GM21381 (cell line): ENCODE measurements around the gene DPH1.
"Not testable (repeated sequence)": the region's sequence is repeated elsewhere in the genome, so short reads cannot be mapped to it uniquely, and the experiment has no call there.

ENCODE experiments used
- ATAC-seq: cut with Tn5 transposase; IDR thresholded peaks from one replicate; pipeline ENCODE4 v1.9.1; 2021; ENCODE audit warnings: mild to moderate bottlenecking, moderate library complexity; ENCODE audit not compliant: unreplicated experiment

DPH1 gene

DNA sequence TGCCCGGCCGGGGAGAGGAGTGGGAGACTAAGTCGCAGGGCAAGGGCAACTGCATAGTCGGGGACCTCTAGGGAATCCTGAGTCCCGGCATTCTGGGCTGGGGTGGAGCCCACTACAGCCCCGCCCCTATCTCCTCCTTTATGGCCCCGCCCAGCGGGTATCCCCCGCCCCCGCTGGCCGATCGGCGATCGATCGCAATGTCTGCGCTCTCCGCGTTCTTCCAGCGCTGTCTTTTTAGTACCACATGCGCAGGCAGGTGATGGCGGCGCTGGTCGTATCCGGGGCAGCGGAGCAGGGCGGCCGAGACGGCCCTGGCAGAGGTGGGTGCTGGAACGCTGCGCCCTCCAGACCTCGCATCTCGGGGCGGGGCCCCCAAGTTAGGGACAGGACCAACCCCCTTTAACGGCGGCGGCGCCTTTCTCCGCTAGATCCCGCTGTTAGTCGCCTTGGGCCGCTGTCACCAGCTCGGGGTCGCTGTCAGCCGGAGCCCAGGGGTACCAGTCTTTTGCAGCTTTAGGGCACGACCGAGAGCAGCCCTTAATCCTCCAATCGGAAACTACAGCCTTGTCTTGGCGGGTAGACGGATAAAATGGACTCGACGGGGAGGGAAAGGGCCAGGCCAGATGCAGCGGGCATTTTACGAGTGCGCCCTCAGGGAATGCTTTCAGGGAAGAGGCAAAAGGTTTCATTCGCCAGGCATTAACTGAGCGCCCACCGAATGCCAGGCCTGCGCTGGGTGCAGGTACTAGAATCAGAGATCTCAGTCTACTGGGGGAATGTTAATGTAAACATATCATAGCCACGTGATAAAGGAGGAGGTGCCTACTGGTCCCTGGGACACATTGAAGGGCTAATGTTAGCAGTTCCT lies at the start of gene DPH1:
DPH1 (plus strand) TSS at position 243 of the 868 bp plus-strand sequence; CDS start at position 260, 17 bp downstream.
- peak; percentile 60 for ATAC-seq

- no peak for ATAC-seq
Measured at GRCh38 chr17:1980665-1981250, 49.2 kb upstream of the DPH1 start.

GRCh38 chr17:1982793-1983366 lies 47.1 kb upstream of the DPH1 start:
- not testable (repeated sequence) for ATAC-seq

GRCh38 chr17:1985093-1985492 lies 44.9 kb upstream of the DPH1 start:
- ATAC-seq = no peak

DNA sequence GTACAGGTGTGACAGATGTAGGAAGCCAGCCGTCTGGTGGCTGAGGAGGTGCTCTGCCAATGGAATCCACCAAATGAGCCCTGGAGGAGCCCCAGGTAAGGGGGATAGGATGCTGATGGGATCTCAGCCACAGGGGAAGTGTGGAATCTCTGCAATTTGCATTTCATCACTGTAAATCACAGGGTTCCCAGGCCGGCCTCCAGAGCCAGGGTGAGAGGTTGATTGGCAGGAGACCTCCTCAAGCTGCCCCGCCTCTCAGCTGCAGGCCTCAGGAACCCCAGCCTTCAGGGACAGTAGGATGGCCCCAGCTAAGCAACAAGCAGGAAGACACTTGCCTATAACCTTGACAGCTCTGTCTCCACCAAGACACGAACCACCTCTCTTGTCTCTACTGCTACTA lies 44.3 kb upstream of the DPH1 start:
- no peak for ATAC-seq

DNA sequence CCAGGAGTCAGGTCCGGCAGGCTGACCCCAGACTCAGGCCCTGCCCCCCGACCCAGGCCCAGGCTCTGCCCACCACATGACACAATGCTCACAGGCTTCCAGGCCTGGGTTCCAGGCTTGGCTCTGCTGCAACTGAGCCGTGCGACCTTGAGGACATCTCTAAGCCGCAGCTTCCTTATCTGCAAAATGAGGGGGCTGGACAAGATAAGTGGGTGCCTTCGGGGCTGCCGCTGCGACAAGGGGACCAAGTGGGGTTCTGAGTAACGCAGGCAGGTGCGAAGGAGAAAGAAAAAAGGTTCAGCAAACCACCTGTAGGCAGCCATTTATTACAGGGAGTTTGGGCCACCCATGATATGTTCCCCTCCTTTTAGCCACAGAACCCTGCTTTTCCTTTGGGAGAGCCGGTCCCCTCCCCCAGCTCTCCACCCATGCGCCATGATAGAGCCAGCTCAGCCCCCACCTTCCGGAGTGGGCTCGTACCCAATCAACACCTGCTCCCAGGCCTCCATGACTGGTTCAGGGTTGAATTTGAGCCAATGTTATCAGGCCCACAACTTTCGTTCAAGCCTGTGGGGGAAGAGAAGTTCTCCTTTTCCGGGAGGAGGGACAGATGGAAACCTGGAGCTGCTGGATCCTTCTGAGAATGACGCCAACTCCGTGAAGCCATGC lies 43.0 kb upstream of the DPH1 start:
- ATAC-seq = no peak

DNA sequence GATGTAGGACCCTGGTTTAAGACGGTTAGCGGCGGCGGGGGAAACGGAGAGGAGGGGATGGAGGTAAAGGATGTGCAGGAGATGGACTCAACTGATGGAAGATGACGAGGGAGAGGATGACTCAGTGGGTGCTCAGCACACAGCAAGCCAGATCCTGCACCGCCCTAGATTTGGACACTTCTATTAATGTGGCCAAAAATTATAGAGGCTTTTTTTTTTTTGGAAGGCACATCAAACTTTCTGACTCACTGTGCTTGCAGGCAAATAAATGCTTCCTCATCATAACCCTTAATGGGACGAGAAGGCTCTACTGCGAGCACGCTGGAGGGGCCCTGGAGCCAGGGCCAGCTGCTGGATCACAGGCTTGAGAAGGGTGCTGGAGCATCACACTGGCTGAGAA lies 40.8 kb upstream of the DPH1 start:
- no peak for ATAC-seq

DNA sequence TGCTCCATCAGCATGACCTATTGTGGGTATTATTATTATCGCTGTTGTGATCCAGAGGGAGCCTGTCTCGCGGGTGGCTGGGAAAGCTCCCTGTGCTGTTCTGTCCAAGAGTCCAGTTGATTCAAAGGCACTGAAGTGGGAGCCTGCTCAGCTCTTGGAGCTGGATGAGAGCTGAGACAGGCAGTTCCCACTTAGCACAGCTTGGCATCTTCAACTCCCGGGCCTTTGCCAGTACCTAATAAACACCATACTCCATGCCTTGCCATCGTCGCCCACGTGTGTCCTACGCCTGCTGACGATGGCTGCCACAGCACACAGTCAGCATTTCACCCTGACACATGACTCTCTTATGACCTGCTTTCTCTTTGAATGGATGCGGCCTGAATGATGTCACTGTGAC lies 37.4 kb upstream of the DPH1 start:
- no peak for ATAC-seq

- no peak for ATAC-seq
Measured at GRCh38 chr17:1994707-1995106, 35.2 kb upstream of the DPH1 start.

DNA sequence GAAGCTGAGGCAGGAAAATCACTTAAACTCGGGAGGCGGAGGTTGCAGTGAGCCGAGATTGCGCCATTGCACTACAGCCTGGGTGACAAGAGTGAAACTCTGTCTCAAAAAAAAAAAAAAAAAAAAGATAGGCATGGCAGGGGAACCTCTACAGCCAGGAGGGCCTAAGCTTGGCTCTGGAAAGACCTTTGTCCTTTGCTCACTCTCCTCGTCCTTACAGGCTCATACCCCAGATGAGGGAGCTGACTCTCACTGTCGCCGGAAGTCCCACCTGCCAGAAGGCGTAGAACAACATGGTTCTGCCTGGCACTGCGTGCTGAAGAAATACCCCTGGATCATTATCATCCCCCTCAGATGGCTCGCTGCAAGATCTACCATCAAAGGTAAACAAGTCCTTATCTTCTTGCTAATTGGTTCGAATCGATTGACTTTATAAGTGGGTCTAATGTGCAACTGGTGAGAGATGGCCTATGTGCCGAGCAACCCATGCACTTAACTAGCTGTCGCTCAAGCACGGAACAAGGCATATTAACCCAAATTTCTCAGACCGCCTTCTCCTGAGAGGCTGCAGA lies 34.5 kb upstream of the DPH1 start:
- ATAC-seq = no peak

DNA sequence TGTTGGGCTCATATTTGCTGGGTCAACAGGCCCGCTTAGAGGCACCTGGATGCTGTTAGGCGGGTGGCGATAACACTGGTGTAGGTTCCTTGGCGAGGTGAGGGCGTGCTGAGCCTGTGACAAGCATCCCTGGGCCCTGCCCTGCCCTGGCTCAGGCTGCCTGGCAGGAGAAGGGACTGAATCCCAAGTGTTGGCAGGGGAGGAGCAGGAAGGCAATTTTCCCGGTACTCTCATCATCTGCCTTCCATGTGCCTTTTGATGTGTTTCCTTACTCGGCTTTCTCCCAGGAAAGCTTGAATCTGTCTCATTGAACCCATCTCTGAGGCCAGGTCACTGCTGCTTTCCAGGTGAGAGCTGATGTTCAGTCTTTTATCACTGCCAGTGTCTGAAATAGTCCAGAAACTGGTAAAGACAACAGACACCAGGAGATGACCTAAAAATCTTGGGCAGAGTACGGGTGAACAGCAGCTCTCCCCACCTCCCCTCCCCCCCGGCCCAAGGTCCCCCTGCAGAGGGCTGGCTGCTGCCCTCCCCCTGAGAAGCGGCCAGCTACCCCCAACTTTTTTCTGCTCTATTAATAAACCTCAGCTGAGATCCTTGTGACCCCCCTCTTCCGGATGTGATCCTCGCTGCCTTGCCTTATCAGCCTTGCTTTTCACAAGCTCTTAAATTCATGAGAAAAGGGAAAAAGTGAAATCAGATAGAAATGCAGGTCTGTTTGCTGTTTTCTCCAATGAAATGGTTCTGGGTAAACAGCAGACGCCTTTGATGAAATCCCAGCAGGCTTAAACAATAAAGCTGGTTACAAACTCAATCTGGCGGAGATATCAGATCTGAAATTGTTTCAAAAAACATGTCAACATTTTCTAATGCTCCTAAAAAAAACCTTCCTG lies 33.8 kb upstream of the DPH1 start:
- no peak for ATAC-seq

- ATAC-seq = no peak
Measured at GRCh38 chr17:1996800-1997288, 33.1 kb upstream of the DPH1 start.

GRCh38 chr17:1997289-1997926 lies 32.5 kb upstream of the DPH1 start:
- no peak for ATAC-seq

DNA sequence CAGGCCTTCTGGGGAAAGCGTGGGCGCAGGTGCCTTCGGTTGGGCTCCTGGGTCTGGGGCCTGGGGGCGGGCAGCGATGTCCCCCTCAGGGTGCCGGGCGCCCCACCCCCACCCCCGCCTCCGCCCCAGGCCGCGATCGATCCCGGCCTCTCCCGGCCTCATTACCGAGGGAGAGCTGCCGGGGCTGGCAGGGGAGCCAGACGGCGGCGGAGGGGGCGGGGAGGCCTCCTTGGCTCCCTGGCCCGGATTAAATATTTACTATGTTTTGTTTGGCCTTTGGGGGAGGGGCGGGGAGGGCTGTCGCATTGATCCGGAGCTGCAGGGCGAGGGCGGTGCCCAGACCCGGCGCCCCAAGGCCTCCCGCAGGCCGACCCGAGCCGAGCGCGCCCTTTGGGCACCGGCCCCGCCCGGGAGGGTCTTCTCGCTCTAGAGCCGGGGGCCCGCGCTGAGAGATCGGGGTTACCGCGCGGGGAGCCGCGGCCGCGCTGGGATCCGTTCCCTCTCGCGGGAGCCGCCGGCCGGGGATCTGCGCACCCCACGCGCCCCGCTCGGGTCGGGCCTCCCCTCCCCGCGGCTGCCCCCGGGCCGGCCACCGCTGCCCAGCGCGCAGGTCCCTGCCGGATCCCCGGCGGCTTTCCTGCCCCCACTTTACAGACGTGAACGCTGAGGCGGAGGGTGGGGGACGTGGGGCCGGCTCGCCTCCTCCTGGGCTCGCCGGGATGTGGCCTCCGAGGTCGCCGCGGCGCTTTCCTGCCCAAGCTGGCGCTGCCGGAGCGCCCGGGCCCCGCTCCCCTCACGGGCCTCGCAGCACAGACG lies 31.8 kb upstream of the DPH1 start:
- no peak for ATAC-seq

DNA sequence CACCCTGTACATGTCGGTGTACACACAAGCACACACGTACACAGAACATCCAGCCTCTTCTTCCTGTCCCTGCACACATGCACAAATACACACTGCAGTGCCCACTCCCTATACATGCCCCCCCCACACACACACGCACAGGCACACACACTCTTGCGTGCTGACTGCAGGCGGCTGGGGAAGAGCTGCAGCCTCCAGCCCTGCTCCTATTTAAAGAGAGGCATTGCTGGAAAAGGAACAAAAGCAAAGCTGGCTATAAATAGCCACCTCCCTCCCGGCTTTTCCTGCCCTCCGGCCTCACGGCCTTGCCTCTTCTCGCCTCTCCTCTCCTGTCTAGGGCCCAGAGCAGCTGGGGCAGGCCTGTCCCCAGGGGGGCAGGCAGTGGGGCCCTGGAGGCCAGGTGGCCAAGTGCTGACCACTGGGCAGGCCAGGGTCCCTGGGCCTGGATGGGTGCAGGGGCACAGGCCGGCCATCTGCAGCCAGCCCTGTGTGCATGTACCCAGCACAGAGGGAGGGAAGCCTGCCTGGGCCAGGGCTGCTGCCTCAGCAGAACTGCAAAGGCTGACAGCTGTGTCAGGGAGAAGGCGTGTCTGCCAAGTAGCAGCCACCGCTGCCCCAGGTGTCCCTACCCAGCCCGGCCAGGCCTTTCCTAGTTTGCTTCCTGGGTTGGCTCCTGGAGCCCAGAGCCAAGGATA lies 30.2 kb upstream of the DPH1 start:
- no peak for ATAC-seq

GRCh38 chr17:2002767-2003329 lies 27.1 kb upstream of the DPH1 start:
- ATAC-seq = no peak

- ATAC-seq = no peak
Measured at GRCh38 chr17:2003525-2003924, 26.4 kb upstream of the DPH1 start.

- no peak for ATAC-seq
Measured at GRCh38 chr17:2004435-2004952, 25.5 kb upstream of the DPH1 start.
